Measurements from ENCODE around the gene NAAA.
A peak's percentile ranks its signal among the peaks of the same experiment; 100 is the strongest.
"Not testable (repeated sequence)": the region's sequence is repeated elsewhere in the genome, so short reads cannot be mapped to it uniquely, and the experiment has no call there.

The NAAA gene

GRCh38 chr4:75939890-75940691 is 722 bp downstream of the NAAA start:
- peak overlapping the region; percentile 95 for H3K4me3 Mint-ChIP-seq
- DNase-seq = peak; percentile 86
- peak overlapping the region; percentile 98 for H3K27ac Mint-ChIP-seq
- no peaks in the 10 kb centered on the region for H3K9me3 Mint-ChIP-seq
- no peaks in the 10 kb centered on the region for H3K27me3 Mint-ChIP-seq
- peaks cover 28% of the 10 kb centered on the region for H3K4me1 Mint-ChIP-seq (ENCODE audit: low read depth)
- peaks cover 54% of the 10 kb centered on the region for H3K36me3 Mint-ChIP-seq (ENCODE audit: low read depth)

DNA sequence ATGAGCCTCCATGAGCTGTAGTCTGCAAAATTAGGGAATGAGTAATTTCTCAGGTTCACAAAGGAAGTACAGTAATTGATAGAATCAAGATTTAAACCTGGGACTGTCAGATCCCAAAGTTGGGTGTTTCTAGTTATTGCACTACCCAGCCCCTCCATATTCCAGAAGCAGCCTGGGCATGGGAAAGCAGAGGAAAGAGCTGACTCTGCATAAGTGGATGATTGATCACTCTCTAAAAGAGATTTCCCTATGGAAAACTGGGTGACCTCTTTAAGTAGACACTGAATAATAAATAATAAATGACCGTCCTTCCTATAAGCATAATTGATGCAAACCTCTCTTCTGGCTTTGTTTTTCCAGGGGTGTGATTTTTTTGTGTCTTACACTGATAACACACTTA is 5.2 kb downstream of the NAAA start:
- H3K36me3 Mint-ChIP-seq (ENCODE audit: low read depth) = peaks cover 72% of the 10 kb centered on the region
- H3K9me3 Mint-ChIP-seq = no peaks in the 10 kb centered on the region

GRCh38 chr4:75930152-75930551 is 10.7 kb downstream of the NAAA start:
- no peak for DNase-seq
- H3K36me3 Mint-ChIP-seq (ENCODE audit: low read depth) = peaks cover 78% of the 10 kb centered on the region
- H3K9me3 Mint-ChIP-seq = no peaks in the 10 kb centered on the region

More for the DNA sequence above, 5.2 kb downstream of the NAAA start:
- H3K4me3 Mint-ChIP-seq = no peak overlapping the region
- H3K4me1 Mint-ChIP-seq (ENCODE audit: low read depth) = peaks cover 24% of the 10 kb centered on the region
- DNase-seq = no peak
- no peak overlapping the region for H3K27ac Mint-ChIP-seq
- no peaks in the 10 kb centered on the region for H3K27me3 Mint-ChIP-seq

DNA sequence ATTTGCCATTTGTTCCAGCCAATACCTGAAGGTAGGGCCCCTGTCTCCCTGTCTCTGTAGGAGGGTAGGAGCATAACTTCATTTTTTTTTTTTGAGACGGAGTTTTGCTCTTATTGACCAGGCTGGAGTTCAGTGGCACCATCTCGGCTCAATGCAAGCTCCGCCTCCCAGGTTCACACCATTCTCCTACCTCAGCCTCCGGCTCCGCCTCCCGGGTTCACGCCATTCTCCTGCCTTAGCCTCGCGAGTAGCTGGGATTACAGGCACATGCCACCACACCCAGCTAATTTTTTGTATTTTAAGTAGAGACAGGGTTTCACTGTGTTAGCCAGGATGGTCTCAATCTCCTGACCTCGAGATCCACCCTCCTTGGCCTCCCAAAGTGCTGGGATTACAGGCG is 15.9 kb downstream of the NAAA start:
- DNase-seq; H3K4me3 Mint-ChIP-seq; H3K4me1 Mint-ChIP-seq (ENCODE audit: low read depth); H3K27ac Mint-ChIP-seq; H3K27me3 Mint-ChIP-seq; H3K9me3 Mint-ChIP-seq: not testable (repeated sequence)
- peaks cover 93% of the 10 kb centered on the region for H3K36me3 Mint-ChIP-seq (ENCODE audit: low read depth)

More at GRCh38 chr4:75930152-75930551, 10.7 kb downstream of the NAAA start:
- H3K27ac Mint-ChIP-seq = no peak overlapping the region
- H3K4me3 Mint-ChIP-seq = no peak overlapping the region
- no peaks in the 10 kb centered on the region for H3K27me3 Mint-ChIP-seq
- no peaks in the 10 kb centered on the region for H3K4me1 Mint-ChIP-seq (ENCODE audit: low read depth)

- Mint-ChIP-seq H3K4me3 (no peak overlapping the region), H3K27me3 (no peaks in the 10 kb centered on the region), H3K4me1 (ENCODE audit: low read depth) (no peaks in the 10 kb centered on the region), H3K9me3 (no peaks in the 10 kb centered on the region), H3K27ac (no peak overlapping the region), H3K36me3 (ENCODE audit: low read depth) (peaks cover 93% of the 10 kb centered on the region)
- DNase-seq = no peak
These were observed 16.4 kb downstream of the NAAA start for GRCh38 chr4:75924309-75924827.

- Mint-ChIP-seq H3K27ac (peak overlapping the region; percentile 42), H3K4me1 (ENCODE audit: low read depth) (no peaks in the 10 kb centered on the region)
- DNase-seq = no peak
These were observed 18.2 kb downstream of the NAAA start for GRCh38 chr4:75922588-75922987.

DNA sequence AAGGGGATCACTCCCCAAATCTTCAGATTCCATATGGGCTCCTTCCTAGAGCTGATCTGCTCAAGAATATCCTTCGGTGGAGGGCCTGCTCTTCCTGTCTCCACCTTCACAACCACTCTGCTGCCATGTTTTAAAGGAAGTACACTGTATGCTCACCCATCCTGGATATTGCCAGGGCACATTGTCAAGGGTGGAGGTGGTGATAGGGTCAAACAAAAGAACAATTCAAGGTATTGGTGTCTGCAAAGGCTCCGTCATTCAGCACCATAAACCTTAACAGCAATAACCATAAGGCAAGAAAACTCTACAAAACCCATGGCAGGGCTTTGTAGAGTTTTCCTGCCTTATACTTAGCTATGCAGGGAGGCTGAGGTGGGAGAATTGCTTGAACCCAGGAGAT is 18.9 kb downstream of the NAAA start:
- H3K9me3 Mint-ChIP-seq = no peaks in the 10 kb centered on the region
- no peak for DNase-seq
- no peaks in the 10 kb centered on the region for H3K4me1 Mint-ChIP-seq (ENCODE audit: low read depth)
- H3K27ac Mint-ChIP-seq = no peak overlapping the region
- H3K36me3 Mint-ChIP-seq (ENCODE audit: low read depth) = peaks cover 89% of the 10 kb centered on the region
- H3K4me3 Mint-ChIP-seq = no peak overlapping the region
- no peaks in the 10 kb centered on the region for H3K27me3 Mint-ChIP-seq

More at GRCh38 chr4:75922588-75922987, 18.2 kb downstream of the NAAA start:
- Mint-ChIP-seq H3K9me3 (no peaks in the 10 kb centered on the region), H3K27me3 (no peaks in the 10 kb centered on the region), H3K36me3 (ENCODE audit: low read depth) (peaks cover 89% of the 10 kb centered on the region), H3K4me3 (no peak overlapping the region)

DNA sequence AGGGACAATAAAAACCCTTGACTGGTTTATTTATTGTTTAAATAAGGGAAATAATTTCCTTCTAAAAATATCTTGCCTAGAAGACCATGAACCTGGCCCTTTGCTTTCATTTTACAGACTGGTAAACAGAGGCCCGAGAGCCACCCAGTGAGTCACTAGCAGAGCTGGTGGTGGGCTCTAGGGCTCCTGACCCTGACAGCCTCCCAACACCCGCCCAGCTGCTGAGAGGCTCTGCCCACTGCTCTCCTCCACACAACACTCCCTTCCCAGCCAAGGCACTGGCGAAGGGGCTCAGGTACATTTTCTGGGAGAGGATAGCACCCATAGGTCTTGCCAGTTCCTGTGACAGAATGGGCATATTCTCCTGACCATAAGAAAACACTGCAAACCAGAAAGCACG is 20.5 kb downstream of the NAAA start:
- DNase-seq = no peak
- no peak overlapping the region for H3K4me3 Mint-ChIP-seq
- peaks cover 89% of the 10 kb centered on the region for H3K36me3 Mint-ChIP-seq (ENCODE audit: low read depth)
- no peaks in the 10 kb centered on the region for H3K9me3 Mint-ChIP-seq
- H3K4me1 Mint-ChIP-seq (ENCODE audit: low read depth) = no peaks in the 10 kb centered on the region
- H3K27ac Mint-ChIP-seq = no peak overlapping the region
- H3K27me3 Mint-ChIP-seq = no peaks in the 10 kb centered on the region

GRCh38 chr4:75919920-75920319 is 20.9 kb downstream of the NAAA start:
- Mint-ChIP-seq H3K36me3 (ENCODE audit: low read depth) (peaks cover 87% of the 10 kb centered on the region), H3K4me1 (ENCODE audit: low read depth) (no peaks in the 10 kb centered on the region), H3K27ac (no peak overlapping the region), H3K9me3 (no peaks in the 10 kb centered on the region), H3K27me3 (no peaks in the 10 kb centered on the region), H3K4me3 (no peak overlapping the region)
- DNase-seq = no peak

GRCh38 chr4:75916091-75916661 is 24.6 kb downstream of the NAAA start:
- DNase-seq = no peak
- Mint-ChIP-seq H3K36me3 (ENCODE audit: low read depth) (peaks cover 85% of the 10 kb centered on the region), H3K27ac (no peak overlapping the region), H3K9me3 (peaks cover 3% of the 10 kb centered on the region), H3K4me3 (no peak overlapping the region), H3K27me3 (no peaks in the 10 kb centered on the region), H3K4me1 (ENCODE audit: low read depth) (no peaks in the 10 kb centered on the region)

DNA sequence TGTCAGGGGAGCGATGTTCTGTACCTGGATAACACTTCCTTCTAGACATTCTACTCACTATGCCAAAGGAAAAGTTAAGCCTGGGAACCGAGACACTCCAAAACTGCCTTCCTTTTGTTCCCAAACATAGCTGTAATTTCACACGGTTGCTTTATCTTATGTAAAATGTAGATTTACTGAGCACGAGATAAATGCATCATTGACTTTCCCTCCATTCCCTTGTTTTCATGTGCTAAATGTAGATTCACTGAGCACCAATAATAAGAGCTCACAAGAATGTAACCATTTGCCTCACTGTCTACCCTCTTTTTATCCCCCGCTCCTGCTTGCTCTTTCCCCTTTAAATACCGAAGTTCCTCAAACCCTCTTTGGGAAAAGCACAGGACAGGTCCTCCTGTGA is 27.8 kb downstream of the NAAA start:
- DNase-seq = no peak
- Mint-ChIP-seq H3K4me3 (no peak overlapping the region), H3K9me3 (peaks cover 13% of the 10 kb centered on the region), H3K36me3 (ENCODE audit: low read depth) (peaks cover 69% of the 10 kb centered on the region), H3K4me1 (ENCODE audit: low read depth) (no peaks in the 10 kb centered on the region), H3K27me3 (no peaks in the 10 kb centered on the region), H3K27ac (no peak overlapping the region)

- H3K36me3 Mint-ChIP-seq (ENCODE audit: low read depth) = peaks cover 51% of the 10 kb centered on the region
- not testable (repeated sequence) for DNase-seq; H3K4me3 Mint-ChIP-seq; H3K4me1 Mint-ChIP-seq (ENCODE audit: low read depth); H3K27ac Mint-ChIP-seq; H3K27me3 Mint-ChIP-seq
- peaks cover 13% of the 10 kb centered on the region for H3K9me3 Mint-ChIP-seq
These were observed 30.0 kb downstream of the NAAA start for GRCh38 chr4:75910831-75911230.

- H3K4me3 Mint-ChIP-seq = no peak overlapping the region
- DNase-seq = no peak
- H3K9me3 Mint-ChIP-seq = peaks cover 13% of the 10 kb centered on the region
- no peaks in the 10 kb centered on the region for H3K27me3 Mint-ChIP-seq
- no peaks in the 10 kb centered on the region for H3K4me1 Mint-ChIP-seq (ENCODE audit: low read depth)
- peaks cover 39% of the 10 kb centered on the region for H3K36me3 Mint-ChIP-seq (ENCODE audit: low read depth)
- no peak overlapping the region for H3K27ac Mint-ChIP-seq
These were observed 31.4 kb downstream of the NAAA start for GRCh38 chr4:75909405-75909804.

- DNase-seq = no peak
- Mint-ChIP-seq H3K36me3 (ENCODE audit: low read depth) (peaks cover 32% of the 10 kb centered on the region), H3K27me3 (no peaks in the 10 kb centered on the region), H3K9me3 (peaks cover 13% of the 10 kb centered on the region), H3K4me1 (ENCODE audit: low read depth) (no peaks in the 10 kb centered on the region), H3K4me3 (no peak overlapping the region), H3K27ac (no peak overlapping the region)
These were observed 32.3 kb downstream of the NAAA start for GRCh38 chr4:75908555-75908954.

GRCh38 chr4:75907966-75908365 is 32.8 kb downstream of the NAAA start:
- H3K4me3 Mint-ChIP-seq = no peak overlapping the region
- H3K36me3 Mint-ChIP-seq (ENCODE audit: low read depth) = peaks cover 26% of the 10 kb centered on the region
- no peak overlapping the region for H3K27ac Mint-ChIP-seq
- H3K4me1 Mint-ChIP-seq (ENCODE audit: low read depth) = no peaks in the 10 kb centered on the region
- H3K27me3 Mint-ChIP-seq = no peaks in the 10 kb centered on the region
- DNase-seq = no peak
- H3K9me3 Mint-ChIP-seq = peaks cover 13% of the 10 kb centered on the region

All from activated T-cell treated with anti-CD3 and anti-CD28 coated beads, Interleukin-2, amount 50 U/mL, for 24 hours (primary cell).